H1 (cell line): ENCODE results near the gene DPP10. TPM values are rescaled to one million over a fixed set of nuclear protein-coding genes. Genes with fewer than 3 reads are reported as not detected.

ENCODE experiments used
- CTCF ChIA-PET: fragments of 300-600 bp; sonication (Branson Sonifier 250); formaldehyde crosslinking; loops from one replicate; lab custom pipeline; 2021; ENCODE audit not compliant: partially characterized antibody; lab: Charles Lee
- POLR2A ChIA-PET: fragments of 300-600 bp; sonication (Branson Sonifier 250); formaldehyde crosslinking; loops from one replicate; lab custom pipeline; 2021; ENCODE audit warnings: inconsistent platforms; ENCODE audit not compliant: partially characterized antibody; lab: Charles Lee
- DNase-seq, 2 experiments: peaks; one replicate each; pipeline versions ENCODE4 v3.0.0 to v3.0.0-alpha.2; 2010 to 2022; ENCODE audit warnings: low spot score in 2 of 2, low read depth in 1 of 2, mixed read lengths in 1 of 2
- FAIRE-seq: peaks from 2 replicates; lab custom pipeline; 2011; peaks lifted over from hg19 to GRCh38; lab: Jason Lieb, UNC
- H2AFZ ChIP-seq: 2 replicates; pipeline ENCODE4 v1.8.1; 2012; ENCODE audit warnings: low read length, inconsistent platforms
- H2AK5ac ChIP-seq: 2 replicates; pipeline ENCODE4 v1.6.1; 2013; ENCODE audit warnings: low read depth, low read length
- H2BK120ac ChIP-seq: replicated peaks from 2 replicates; pipeline ENCODE3; 2013; ENCODE audit warnings: low read depth, low read length, inconsistent platforms
- H2BK12ac ChIP-seq: 2 replicates; pipeline ENCODE4 v1.6.1; 2013; ENCODE audit warnings: low read depth, low read length
- H2BK15ac ChIP-seq: 2 replicates; pipeline ENCODE4 v1.6.1; 2013; ENCODE audit warnings: low read length
- H2BK20ac ChIP-seq: 2 replicates; pipeline ENCODE4 v1.6.1; 2013; ENCODE audit warnings: low read length
- H2BK5ac ChIP-seq: 2 replicates; pipeline ENCODE4 v1.6.1; 2013; ENCODE audit warnings: low read depth, low read length
- H3K14ac ChIP-seq: 2 replicates; pipeline ENCODE4 v1.6.1; 2013; ENCODE audit warnings: inconsistent platforms; ENCODE audit not compliant: insufficient read length
- H3K18ac ChIP-seq: 2 replicates; pipeline ENCODE4 v1.6.1; 2013; ENCODE audit warnings: low read length; ENCODE audit errors: extremely low read depth
- H3K23ac ChIP-seq: 2 replicates; pipeline ENCODE4 v1.6.1; 2013; ENCODE audit warnings: inconsistent platforms; ENCODE audit not compliant: insufficient read length
- H3K23me2 ChIP-seq: 2 replicates; pipeline ENCODE4 v1.6.1; 2013; ENCODE audit warnings: low read depth, low read length
- H3K27ac ChIP-seq: 2 replicates; pipeline ENCODE4 v1.6.1; 2011; ENCODE audit warnings: low read depth, low read length, inconsistent platforms
- H3K27me3 ChIP-seq, 4 experiments: replicated peaks in 1 of 4; 1 replicate in 1 of 4; 2 replicates in 3 of 4; pipeline versions ENCODE4 v1.6.1 to v1.8.1; 2011 to 2013; ENCODE audit warnings: low read length in 3 of 4, mild to moderate bottlenecking in 3 of 4, inconsistent platforms in 2 of 4, mixed read lengths in 2 of 4, moderate library complexity in 1 of 4; ENCODE audit not compliant: control insufficient read depth in 3 of 4, insufficient read depth in 3 of 4; ENCODE audit errors: extremely low read depth in 1 of 4
- H3K36me3 ChIP-seq, 4 experiments: 2 replicates each; pipeline versions ENCODE4 v1.6.1 to v1.8.1; 2011 to 2013; ENCODE audit warnings: mild to moderate bottlenecking in 4 of 4, low read length in 3 of 4, moderate library complexity in 2 of 4, control low read depth in 1 of 4, inconsistent platforms in 1 of 4; ENCODE audit not compliant: insufficient read depth in 4 of 4, control insufficient read depth in 2 of 4
- H3K4ac ChIP-seq: replicated peaks from 2 replicates; pipeline ENCODE3; 2013; ENCODE audit warnings: low read length, low read depth, mixed read lengths, inconsistent platforms; ENCODE audit not compliant: insufficient read length
- H3K4me1 ChIP-seq, 4 experiments: replicated peaks in 1 of 4; 1 replicate in 1 of 4; 2 replicates in 3 of 4; pipeline versions ENCODE4 v1.6.1 to v1.8.1; 2011 to 2013; ENCODE audit warnings: low read length in 3 of 4, inconsistent platforms in 2 of 4, mixed read lengths in 1 of 4; ENCODE audit not compliant: insufficient read depth in 4 of 4, control insufficient read depth in 3 of 4
- H3K4me2 ChIP-seq, 2 experiments: 2 replicates each; pipeline versions ENCODE4 v1.6.1 to v1.8.1; 2011 to 2013; ENCODE audit warnings: low read depth in 2 of 2, low read length in 2 of 2, control low read depth in 1 of 2, inconsistent platforms in 1 of 2, mild to moderate bottlenecking in 1 of 2; ENCODE audit not compliant: insufficient read depth in 1 of 2
- H3K4me3 ChIP-seq, 4 experiments: fragments of 200-600, 300-600 bp in 1 of 4; sonication (generic), shearing (Covaris generic), sonication (Bioruptor Twin) in 1 of 4; 2 replicates each; pipeline versions ENCODE4 v1.5.1 to v1.8.1; 2011 to 2016; ENCODE audit warnings: low read length in 4 of 4, low read depth in 3 of 4, control low read depth in 2 of 4, inconsistent platforms in 2 of 4, mild to moderate bottlenecking in 2 of 4, mixed read lengths in 1 of 4, moderate library complexity in 1 of 4; ENCODE audit not compliant: insufficient read depth in 2 of 4; ENCODE audit errors: extremely low read depth in 1 of 4
- H3K56ac ChIP-seq: replicated peaks from 2 replicates; pipeline ENCODE3; 2013; ENCODE audit warnings: low read depth, mild to moderate bottlenecking, mixed read lengths, low read length, inconsistent platforms; ENCODE audit not compliant: insufficient read length
- H3K79me1 ChIP-seq: 2 replicates; pipeline ENCODE4 v1.6.1; 2013; ENCODE audit warnings: low read depth, low read length, control low read depth
- H3K79me2 ChIP-seq, 2 experiments: 2 replicates each; pipeline versions ENCODE4 v1.6.1 to v1.8.1; 2012 to 2013; ENCODE audit warnings: low read length in 2 of 2, mild to moderate bottlenecking in 2 of 2, inconsistent platforms in 1 of 2; ENCODE audit not compliant: insufficient read depth in 2 of 2, control insufficient read depth in 1 of 2
- H3K9ac ChIP-seq, 4 experiments: replicated peaks in 1 of 4; 1 replicate in 1 of 4; 2 replicates in 3 of 4; pipeline versions ENCODE4 v1.6.1 to v1.8.1; 2011 to 2013; ENCODE audit warnings: low read depth in 3 of 4, low read length in 3 of 4, control low read depth in 2 of 4, mild to moderate bottlenecking in 2 of 4, moderate library complexity in 2 of 4, inconsistent platforms in 1 of 4; ENCODE audit errors: extremely low read depth in 1 of 4
- H3K9me3 ChIP-seq, 2 experiments: 2 replicates each; pipeline versions ENCODE4 v1.6.1 to v1.8.1; 2012 to 2013; ENCODE audit warnings: mild to moderate bottlenecking in 2 of 2, moderate library complexity in 2 of 2, control low read depth in 1 of 2, inconsistent platforms in 1 of 2, low read depth in 1 of 2, low read length in 1 of 2, mixed read lengths in 1 of 2; ENCODE audit not compliant: insufficient read depth in 2 of 2
- H4K20me1 ChIP-seq, 2 experiments: replicated peaks in 1 of 2; 2 replicates each; pipeline versions ENCODE3 to v1.8.1; 2011 to 2013; ENCODE audit warnings: inconsistent platforms in 2 of 2, low read length in 2 of 2, mild to moderate bottlenecking in 1 of 2; ENCODE audit not compliant: insufficient read depth in 2 of 2, control insufficient read depth in 1 of 2
- H4K5ac ChIP-seq: 2 replicates; pipeline ENCODE4 v1.6.1; 2013; ENCODE audit warnings: low read length, low read depth, mixed read lengths, inconsistent platforms; ENCODE audit not compliant: insufficient read length
- H4K8ac ChIP-seq: 2 replicates; pipeline ENCODE4 v1.8.0; 2013; ENCODE audit warnings: mild to moderate bottlenecking, moderate library complexity, low read length, inconsistent platforms; ENCODE audit not compliant: insufficient read depth; ENCODE audit errors: extremely low read depth
- H4K91ac ChIP-seq: replicated peaks from 2 replicates; pipeline ENCODE3; 2013; ENCODE audit warnings: low read length, mixed read lengths, inconsistent platforms; ENCODE audit not compliant: insufficient read length
- BACH1 ChIP-seq: IDR thresholded peaks from 2 replicates; pipeline ENCODE4 v1.6.1; 2012; ENCODE audit warnings: low read length, improper control_type of control experiment
- CBX8 ChIP-seq: fragments of 300-800, 300-1000 bp; sonication (generic); IDR thresholded peaks from 2 replicates; pipeline ENCODE4 v1.7.1; 2016; ENCODE audit warnings: low read depth, low read length, borderline replicate concordance
- CREB1 ChIP-seq: IDR thresholded peaks from 2 replicates; pipeline ENCODE4 v1.6.1; 2012; ENCODE audit warnings: inconsistent platforms
- HDAC2 ChIP-seq, 2 experiments: fragments of 300-600 bp in 1 of 2; sonication (generic) in 1 of 2; IDR thresholded peaks; 2 replicates each; pipeline ENCODE4 v1.6.1; 2011 to 2012; ENCODE audit warnings: low read depth in 2 of 2, low read length in 2 of 2, mild to moderate bottlenecking in 2 of 2, moderate library complexity in 2 of 2, borderline replicate concordance in 1 of 2, inconsistent platforms in 1 of 2
- HDAC6 ChIP-seq: IDR thresholded peaks from one replicate; pipeline ENCODE4 v1.7.1; 2012; ENCODE audit warnings: low read depth, mild to moderate bottlenecking, inconsistent platforms, low read length, moderate library complexity
- KDM4A ChIP-seq: IDR thresholded peaks from one replicate; pipeline ENCODE4 v1.7.1; 2012; ENCODE audit warnings: low read depth, mild to moderate bottlenecking, moderate library complexity, low read length, inconsistent platforms; ENCODE audit not compliant: severe bottlenecking
- KDM5A ChIP-seq: fragments of 200-600 bp; IDR thresholded peaks from 2 replicates; pipeline ENCODE4 v1.7.1; 2012; ENCODE audit warnings: mild to moderate bottlenecking, low read length, inconsistent platforms, mixed read lengths
- RAD21 ChIP-seq, 2 experiments: IDR thresholded peaks in 1 of 2; conservative IDR thresholded peaks in 1 of 2; 2 replicates each; pipeline ENCODE4 v1.6.1; 2011; ENCODE audit warnings: low read depth in 2 of 2, low read length in 2 of 2, improper control_type of control experiment in 1 of 2, inconsistent platforms in 1 of 2, mild to moderate bottlenecking in 1 of 2, moderate library complexity in 1 of 2
- RBBP5 ChIP-seq: IDR thresholded peaks from 2 replicates; pipeline ENCODE4 v1.7.1; 2012; ENCODE audit warnings: low read depth, mild to moderate bottlenecking, inconsistent platforms, low read length, moderate library complexity, borderline replicate concordance
- RXRA ChIP-seq: IDR thresholded peaks from 2 replicates; pipeline ENCODE4 v1.6.1; 2011; ENCODE audit warnings: low read depth, mild to moderate bottlenecking, low read length, moderate library complexity; ENCODE audit not compliant: insufficient read depth
- TAF7 ChIP-seq: optimal IDR thresholded peaks from 2 replicates; pipeline ENCODE3; 2011; ENCODE audit warnings: low read depth, mild to moderate bottlenecking, inconsistent platforms, low read length, moderate library complexity, borderline replicate concordance
- TBP ChIP-seq: IDR thresholded peaks from 2 replicates; pipeline ENCODE4 v1.6.1; 2011; ENCODE audit warnings: low read depth, low read length, improper control_type of control experiment
- YY1 ChIP-seq: IDR thresholded peaks from 2 replicates; pipeline ENCODE4 v1.6.1; 2011; ENCODE audit warnings: low read depth, mild to moderate bottlenecking, low read length
- WGBS, 2 experiments: shearing (Covaris generic) in 1 of 2; methylation state at CpG; one replicate each; pipeline versions ENCODE4 v1.1.6 to v1.1.7; 2013 to 2015; ENCODE audit warnings: low lambda C conversion rate in 2 of 2, mixed read lengths in 2 of 2, inconsistent platforms in 1 of 2, low coverage in 1 of 2, missing lambda C conversion rate in 1 of 2; ENCODE audit not compliant: insufficient replicate concordance in 2 of 2, insufficient coverage in 1 of 2, insufficient read length in 1 of 2; ENCODE audit errors: extremely low coverage in 1 of 2, missing lambda C conversion rate in 1 of 2; 5-methylcytosine and 5-hydroxymethylcytosine counted together
- polyA plus RNA-seq, 7 experiments: library from polyadenylated mRNA; depleted of rRNA in 3 of 7; stranded (reverse) in 5 of 7; unstranded in 2 of 7; fragments of >200 nt in 5 of 7; fragments of 200-250 nt in 2 of 7; gene quantifications; 1 replicate in 5 of 7; 2 replicates in 1 of 7; 4 replicates in 1 of 7; pipeline versions ENCODE4 v1.2.1 to v1.2.3, GENCODE V29; 2011 to 2013; ENCODE audit warnings: missing spikeins in 2 of 7, mixed read lengths in 2 of 7
- total RNA-seq: library from RNA; stranded (reverse); fragmentation: NEBNext Ultra II Directional; extraction: Animal tissue kit (Norgen Biotek cat#: 25700); gene quantifications from 2 replicates; pipeline ENCODE4 v1.2.1, GENCODE V29; 2021
- TF ChIP-seq, protein P1 (sequence below): IDR thresholded peaks from 2 replicates; pipeline ENCODE4 v1.6.1; 2011; ENCODE audit warnings: low read length, improper control_type of control experiment

DPP10 gene
- total and polyA plus RNA-seq, 2 of the 8 experiments (the other 6 are each of a cell fraction or from before 2014, with no cell fraction given) = 3.3 to 7.2 TPM

DNA sequence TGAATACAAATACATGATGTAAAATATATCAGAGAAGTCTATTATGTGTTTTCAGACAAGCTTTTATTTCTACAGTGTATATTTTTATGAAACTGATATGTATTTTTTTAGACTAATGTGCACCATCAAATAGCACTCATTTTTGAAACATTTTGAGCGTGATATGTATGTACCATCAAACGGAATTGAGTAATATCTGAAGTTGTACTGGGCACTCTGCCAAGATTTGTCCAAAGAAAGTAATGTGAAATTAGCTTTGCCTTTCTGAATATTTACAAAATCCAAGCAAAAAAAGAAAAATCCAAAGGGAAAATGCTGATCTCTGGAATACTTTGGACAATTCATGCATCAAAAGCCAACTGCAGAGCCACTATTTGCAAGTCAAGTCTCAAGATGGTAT lies 972.0 kb downstream of the DPP10 start:
- Histone ChIP-seq H3K36me3 (no peaks in the 10 kb centered on the region), H3K9me3 (no peaks in the 10 kb centered on the region), H3K4me2 (no peak overlapping the region), H3K9ac (no peak overlapping the region), H2BK12ac (no peak overlapping the region), H4K91ac (no peak overlapping the region), H2AFZ (no peak overlapping the region), H3K4me1 (no peaks in the 10 kb centered on the region), H3K4ac (no peak overlapping the region), H4K20me1 (no peaks in the 10 kb centered on the region), H3K14ac (no peak overlapping the region), H3K79me2 (no peaks in the 10 kb centered on the region), H4K5ac (no peak overlapping the region), H3K4me3 (no peak overlapping the region), H3K79me1 (no peaks in the 10 kb centered on the region), H2BK20ac (no peak overlapping the region), H3K23me2 (no peaks in the 10 kb centered on the region), H4K8ac (no peak overlapping the region), H2BK120ac (no peak overlapping the region), H3K23ac (no peak overlapping the region), H3K27ac (no peak overlapping the region), H2BK15ac (no peak overlapping the region), H3K27me3 (no peaks in the 10 kb centered on the region), H2BK5ac (no peak overlapping the region), H3K56ac (no peak overlapping the region), H3K18ac (no peak overlapping the region), H2AK5ac (no peak overlapping the region)
- ChIA-PET CTCF (no interaction called here), POLR2A (no interaction called here)
- DNase-seq = no peak
- WGBS, 2 experiments = 91% methylated on average over 2 of the region's 2 CpGs; no CpG with 5 or more reads in 1 of the 2 experiments
- FAIRE-seq = no peak
- TF ChIP-seq HDAC6 (no peak), RAD21 (IDR thresholded peaks at IDR 0.05 in 1 of 2, conservative IDR thresholded peaks at IDR 0.05 in 1 of 2; ENCODE audit: low read depth in 2 of 2, low read length in 2 of 2) (no peak), TBP (no peak), KDM5A (no peak), TAF7 (no peak), CBX8 (no peak), KDM4A (no peak), RXRA (no peak), RBBP5 (no peak), BACH1 (no peak), HDAC2 (IDR thresholded peaks at IDR 0.05; ENCODE audit: borderline replicate concordance in 1 of 2, low read depth in 2 of 2, low read length in 2 of 2) (no peak), YY1 (no peak), CREB1 (no peak)
- TF ChIP-seq, protein P1, sequence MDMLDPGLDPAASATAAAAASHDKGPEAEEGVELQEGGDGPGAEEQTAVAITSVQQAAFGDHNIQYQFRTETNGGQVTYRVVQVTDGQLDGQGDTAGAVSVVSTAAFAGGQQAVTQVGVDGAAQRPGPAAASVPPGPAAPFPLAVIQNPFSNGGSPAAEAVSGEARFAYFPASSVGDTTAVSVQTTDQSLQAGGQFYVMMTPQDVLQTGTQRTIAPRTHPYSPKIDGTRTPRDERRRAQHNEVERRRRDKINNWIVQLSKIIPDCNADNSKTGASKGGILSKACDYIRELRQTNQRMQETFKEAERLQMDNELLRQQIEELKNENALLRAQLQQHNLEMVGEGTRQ = no peak
